ENCODE data around the gene RTN4R. TPM values are rescaled to one million over a fixed set of nuclear protein-coding genes. Genes with fewer than 3 reads are reported as not detected.
A peak's percentile ranks its signal among the peaks of the same experiment; 100 is the strongest.

The RTN4R gene
- total RNA-seq, 4 donors from 2014 or later: 0.64 to 22.8 (median 3.0) TPM; not detected in 1

DNA sequence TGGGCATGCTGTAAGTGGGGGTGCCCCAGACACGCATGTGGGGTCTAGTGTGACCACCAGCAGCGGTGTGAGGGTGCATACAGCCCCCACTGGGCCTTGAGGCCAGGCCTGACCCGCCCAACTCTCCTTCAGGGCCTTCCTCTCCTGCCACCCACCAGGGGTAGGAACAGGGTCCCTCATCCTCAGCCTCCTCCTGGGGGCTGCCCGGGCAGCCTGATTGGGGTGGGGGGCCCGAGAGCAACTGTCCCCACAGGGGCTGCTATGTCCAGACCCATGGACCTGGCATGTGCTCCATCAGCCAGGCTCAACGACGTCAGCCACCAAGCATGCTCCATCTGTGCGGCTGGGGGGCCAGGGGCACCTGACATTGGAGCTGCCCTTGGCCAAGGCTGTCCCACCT, 27.2 kb downstream of the RTN4R start:
- in situ Hi-C loops (cut with MboI; ENCODE audit: low pct_ligation_motif_present in 1 of 4, low pct_unique_long_range_greater_than_20kb in 1 of 4, low sequenced_read_pairs in 3 of 4) (no loop called here), intact Hi-C loops (cut with DNase I; ENCODE audit: low total_unique reads) (no loop called here)
- Histone ChIP-seq H3K9me3 (no peaks in the 10 kb centered on the region), H3K4me3 (no peak overlapping the region), H3K36me3 (no peaks in the 10 kb centered on the region), H3K27ac (no peak overlapping the region), H3K4me1 (peaks cover 0 to 25% (median 11%) of the 10 kb centered on the region in 4 donors), H3K27me3 (no peaks in the 10 kb centered on the region)
- TF ChIP-seq POLR2AphosphoS5 (IDR thresholded peaks at IDR 0.05): no peak
- TF ChIP-seq, protein P1, sequence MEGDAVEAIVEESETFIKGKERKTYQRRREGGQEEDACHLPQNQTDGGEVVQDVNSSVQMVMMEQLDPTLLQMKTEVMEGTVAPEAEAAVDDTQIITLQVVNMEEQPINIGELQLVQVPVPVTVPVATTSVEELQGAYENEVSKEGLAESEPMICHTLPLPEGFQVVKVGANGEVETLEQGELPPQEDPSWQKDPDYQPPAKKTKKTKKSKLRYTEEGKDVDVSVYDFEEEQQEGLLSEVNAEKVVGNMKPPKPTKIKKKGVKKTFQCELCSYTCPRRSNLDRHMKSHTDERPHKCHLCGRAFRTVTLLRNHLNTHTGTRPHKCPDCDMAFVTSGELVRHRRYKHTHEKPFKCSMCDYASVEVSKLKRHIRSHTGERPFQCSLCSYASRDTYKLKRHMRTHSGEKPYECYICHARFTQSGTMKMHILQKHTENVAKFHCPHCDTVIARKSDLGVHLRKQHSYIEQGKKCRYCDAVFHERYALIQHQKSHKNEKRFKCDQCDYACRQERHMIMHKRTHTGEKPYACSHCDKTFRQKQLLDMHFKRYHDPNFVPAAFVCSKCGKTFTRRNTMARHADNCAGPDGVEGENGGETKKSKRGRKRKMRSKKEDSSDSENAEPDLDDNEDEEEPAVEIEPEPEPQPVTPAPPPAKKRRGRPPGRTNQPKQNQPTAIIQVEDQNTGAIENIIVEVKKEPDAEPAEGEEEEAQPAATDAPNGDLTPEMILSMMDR (IDR thresholded peaks at IDR 0.05): no peak
- TF ChIP-seq EP300 (IDR thresholded peaks at IDR 0.05; ENCODE audit: low read depth): no peak
- no peak for TF ChIP-seq POLR2A (IDR thresholded peaks at IDR 0.05)
- no peak for DNase-seq
- 87% methylated on average over 5 of the region's 8 CpGs; no CpG with 5 or more reads in 1 of the 2 donors for WGBS, 2 donors (ENCODE audit: low coverage in 1 of 2)

DNA sequence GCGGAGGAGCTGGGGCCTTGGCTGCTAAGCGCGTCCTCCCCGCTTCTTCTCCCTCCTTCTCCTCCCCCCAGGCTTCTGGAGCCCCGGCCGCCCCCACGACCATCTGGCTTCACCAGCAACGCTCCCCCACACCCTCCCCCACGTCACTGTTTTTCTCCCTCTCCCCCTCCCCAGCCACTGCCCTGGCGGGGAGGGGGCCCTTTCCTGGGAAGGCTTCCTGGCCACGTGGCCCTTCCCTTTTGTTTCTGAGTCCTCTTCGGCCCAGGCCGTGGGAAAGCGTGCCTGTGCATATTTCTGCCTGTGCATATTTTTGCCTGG, 27.7 kb downstream of the RTN4R start:
- no peaks in the 10 kb centered on the region for H3K27me3 ChIP-seq
- no peak overlapping the region for H3K4me3 ChIP-seq
- H3K27ac ChIP-seq: no peak overlapping the region
- in situ Hi-C loops (cut with MboI; ENCODE audit: low pct_ligation_motif_present in 1 of 4, low pct_unique_long_range_greater_than_20kb in 1 of 4, low sequenced_read_pairs in 3 of 4) (no loop called here), intact Hi-C loops (cut with DNase I; ENCODE audit: low total_unique reads) (no loop called here)
- TF ChIP-seq POLR2A (IDR thresholded peaks at IDR 0.05): no peak
- TF ChIP-seq, protein P1 (IDR thresholded peaks at IDR 0.05): no peak
- H3K9me3 ChIP-seq: no peaks in the 10 kb centered on the region
- H3K36me3 ChIP-seq: no peaks in the 10 kb centered on the region
- peaks cover 0 to 25% (median 11%) of the 10 kb centered on the region in 4 donors for H3K4me1 ChIP-seq
- WGBS, 2 donors (ENCODE audit: low coverage in 1 of 2): 71% methylated on average over 14 of the region's 14 CpGs; no CpG with 5 or more reads in 1 of the 2 donors
- DNase-seq: no peak

DNA sequence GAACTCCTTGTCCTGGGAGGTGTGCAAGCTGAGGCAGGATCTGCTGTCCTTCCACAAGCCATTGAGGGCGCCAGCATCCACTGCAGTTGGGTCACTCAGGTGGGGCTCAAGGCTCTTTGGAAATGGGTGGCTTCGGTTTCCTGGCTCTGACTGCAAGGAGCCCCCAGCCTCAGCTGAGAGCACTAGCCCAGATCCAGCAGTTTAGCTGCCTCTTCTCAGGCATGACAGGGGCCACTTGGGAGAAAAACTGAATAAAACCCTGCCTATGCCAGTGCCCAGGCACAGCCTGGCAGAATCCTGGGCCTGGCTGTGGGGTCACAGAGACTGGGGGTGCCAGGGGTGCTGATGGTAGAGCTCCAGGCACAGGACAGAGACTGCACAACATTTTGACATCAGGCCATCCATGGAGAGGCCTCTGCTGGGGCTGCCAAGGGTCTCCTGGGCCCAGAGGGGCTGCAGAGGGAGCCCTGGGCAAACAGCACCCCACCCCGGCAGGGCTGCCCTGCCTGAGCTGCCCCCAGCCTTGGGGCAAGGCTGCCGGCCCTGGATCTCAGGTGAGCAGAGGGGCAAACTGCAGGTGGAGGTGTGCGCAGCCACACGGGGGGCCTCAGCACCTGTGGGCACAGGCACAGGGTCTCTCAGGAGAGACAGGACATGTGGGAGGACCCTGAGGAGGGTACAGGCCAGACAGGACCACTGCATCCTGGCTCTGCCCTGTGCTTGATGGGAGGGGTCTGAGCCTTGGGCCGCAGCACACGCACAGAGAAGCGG, 28.3 kb downstream of the RTN4R start:
- H3K9me3 ChIP-seq: no peaks in the 10 kb centered on the region
- no peak for DNase-seq
- peaks cover 0 to 25% (median 11%) of the 10 kb centered on the region in 4 donors for H3K4me1 ChIP-seq
- in situ Hi-C loops (cut with MboI; ENCODE audit: low pct_ligation_motif_present in 1 of 4, low pct_unique_long_range_greater_than_20kb in 1 of 4, low sequenced_read_pairs in 3 of 4) (no loop called here), intact Hi-C loops (cut with DNase I; ENCODE audit: low total_unique reads) (no loop called here)
- no peaks in the 10 kb centered on the region for H3K36me3 ChIP-seq
- no peak for TF ChIP-seq EP300 (IDR thresholded peaks at IDR 0.05; ENCODE audit: low read depth)
- TF ChIP-seq POLR2AphosphoS5 (IDR thresholded peaks at IDR 0.05): no peak
- TF ChIP-seq POLR2A (IDR thresholded peaks at IDR 0.05): no peak
- TF ChIP-seq, protein P1 (IDR thresholded peaks at IDR 0.05): no peak
- no peaks in the 10 kb centered on the region for H3K27me3 ChIP-seq
- H3K4me3 ChIP-seq: no peak overlapping the region
- WGBS, 2 donors (ENCODE audit: low coverage in 1 of 2): 72% methylated on average over 9 of the region's 9 CpGs; no CpG with 5 or more reads in 1 of the 2 donors
- H3K27ac ChIP-seq: no peak overlapping the region

GRCh38 chr22:20238901-20239675, 29.0 kb downstream of the RTN4R start:
- Histone ChIP-seq H3K9me3 (no peaks in the 10 kb centered on the region), H3K4me1 (peaks cover 0 to 25% (median 11%) of the 10 kb centered on the region in 4 donors), H3K27me3 (no peaks in the 10 kb centered on the region), H3K36me3 (no peaks in the 10 kb centered on the region), H3K27ac (peak overlapping the region in 1 of 4 donors; percentile 37), H3K4me3 (no peak overlapping the region)
- DNase-seq: peak; percentile 19
- WGBS, 2 donors (ENCODE audit: low coverage in 1 of 2): 39% methylated on average over 33 of the region's 35 CpGs; no CpG with 5 or more reads in 1 of the 2 donors
- TF ChIP-seq POLR2A (IDR thresholded peaks at IDR 0.05) (no peak), EP300 (IDR thresholded peaks at IDR 0.05; ENCODE audit: low read depth) (no peak), POLR2AphosphoS5 (IDR thresholded peaks at IDR 0.05) (no peak)
- TF ChIP-seq, protein P1 (IDR thresholded peaks at IDR 0.05): no peak
- intact Hi-C loops (cut with DNase I; ENCODE audit: low total_unique reads): no loop called here
- in situ Hi-C loops (cut with MboI; ENCODE audit: low pct_ligation_motif_present in 1 of 4, low pct_unique_long_range_greater_than_20kb in 1 of 4, low sequenced_read_pairs in 3 of 4): no loop called here
